Upper lobe of right lung (tissue), 1 donor: Measurements from ENCODE around the gene SNAPC2. TPM values are rescaled to one million over a fixed set of nuclear protein-coding genes. Genes with fewer than 3 reads are reported as not detected.

Experiments
- ATAC-seq: fragments of 200-7000 bp; cut with Tn5 transposase; one replicate; pipeline ENCODE4 v1.9.1; 2020; ENCODE audit warnings: mild to moderate bottlenecking, moderate library complexity
- DNase-seq: peaks from one replicate; pipeline ENCODE4 v3.0.0-alpha.2; 2020
- H3K27ac ChIP-seq: fragments of 200-600 bp; one replicate; pipeline ENCODE4 v1.8.0; 2022
- H3K27me3 ChIP-seq: fragments of 200-600 bp; one replicate; pipeline ENCODE4 v1.8.0; 2022; ENCODE audit warnings: mild to moderate bottlenecking
- H3K36me3 ChIP-seq: fragments of 200-600 bp; one replicate; pipeline ENCODE4 v1.8.0; 2022
- H3K4me1 ChIP-seq: fragments of 200-600 bp; one replicate; pipeline ENCODE4 v1.8.0; 2022
- H3K4me3 ChIP-seq: fragments of 200-600 bp; one replicate; pipeline ENCODE4 v1.8.0; 2022; ENCODE audit warnings: mild to moderate bottlenecking
- H3K9me3 ChIP-seq: fragments of 200-600 bp; one replicate; pipeline ENCODE4 v1.8.0; 2022
- CTCF ChIP-seq: fragments of 200-600 bp; IDR thresholded peaks from one replicate; pipeline ENCODE4 v1.8.0; 2022; ENCODE audit warnings: antibody characterized with exemption
- intact Hi-C: fragments of 100-400 bp; cut with DNase I; formaldehyde crosslinking; loops from one replicate; pipeline ENCODE4 v1.11.0; 2022
- total RNA-seq: library from RNA; stranded (reverse); fragmentation: NEBNext Ultra II Directional; extraction: Animal tissue kit (Norgen Biotek cat#: 25700); gene quantifications from one replicate; pipeline ENCODE4 v1.2.1, GENCODE V29; 2021
- donor health status: DM: no; HTN: yes; CAD: no; lungs with severe emphysema.

SNAPC2 gene
- total RNA-seq, 1 donor from 2014 or later: 28.9 TPM

- Histone ChIP-seq H3K4me1 (no peaks in the 10 kb centered on the region), H3K4me3 (no peak overlapping the region), H3K36me3 (peaks cover 92% of the 10 kb centered on the region), H3K27me3 (no peaks in the 10 kb centered on the region), H3K9me3 (no peaks in the 10 kb centered on the region), H3K27ac (no peak overlapping the region)
- ATAC-seq (no peak), DNase-seq (no peak)
- TF ChIP-seq CTCF: no peak
- intact Hi-C loops: no loop called here
These were observed 14.6 kb downstream of the SNAPC2 start for GRCh38 chr19:7934766-7935165.

DNA sequence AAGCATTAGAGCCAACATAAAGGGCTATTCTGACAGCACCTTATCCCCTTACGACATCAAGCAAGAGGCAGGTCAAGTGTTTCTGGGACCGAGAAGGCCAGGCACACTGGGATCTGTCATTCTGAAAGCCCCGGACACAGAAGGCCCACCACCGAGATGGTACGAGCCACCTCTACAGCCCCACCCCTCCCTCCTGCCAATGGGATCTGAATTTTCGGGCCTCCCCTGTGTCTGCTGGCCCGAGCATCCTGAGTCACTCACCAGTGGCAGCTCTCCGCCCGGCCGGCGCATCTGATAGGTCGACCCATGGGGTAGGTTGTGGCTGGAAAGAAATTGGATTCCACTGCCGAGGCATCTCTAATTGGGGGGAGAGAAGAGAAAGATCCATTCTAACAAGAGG is 20.7 kb downstream of the SNAPC2 start:
- intact Hi-C loops: loop anchor here (10.0 kb wide), 1 partner anchor 314 kb away; no protein-coding TSS in a partner anchor
- Histone ChIP-seq H3K36me3 (peaks cover 48% of the 10 kb centered on the region), H3K4me3 (no peak overlapping the region), H3K4me1 (peaks cover 12% of the 10 kb centered on the region), H3K27ac (no peak overlapping the region), H3K27me3 (no peaks in the 10 kb centered on the region), H3K9me3 (no peaks in the 10 kb centered on the region)
- no peak for ATAC-seq
- DNase-seq: no peak
- no peak for TF ChIP-seq CTCF

- H3K4me1 ChIP-seq: peaks cover 12% of the 10 kb centered on the region
- H3K27me3 ChIP-seq: no peaks in the 10 kb centered on the region
- no peak for TF ChIP-seq CTCF
- no peaks in the 10 kb centered on the region for H3K9me3 ChIP-seq
- no peak for ATAC-seq
- peaks cover 36% of the 10 kb centered on the region for H3K36me3 ChIP-seq
- intact Hi-C loops: loop anchor here (10.0 kb wide), 1 partner anchor 313 kb away; no protein-coding TSS in a partner anchor
- DNase-seq: no peak
- H3K27ac ChIP-seq: no peak overlapping the region
- no peak overlapping the region for H3K4me3 ChIP-seq
These were observed 21.9 kb downstream of the SNAPC2 start for GRCh38 chr19:7941895-7942596.

GRCh38 chr19:7942981-7943443 is 22.9 kb downstream of the SNAPC2 start:
- no peak for DNase-seq
- Histone ChIP-seq H3K27me3 (no peaks in the 10 kb centered on the region), H3K4me1 (peaks cover 12% of the 10 kb centered on the region), H3K27ac (peak overlapping the region; percentile 98), H3K9me3 (no peaks in the 10 kb centered on the region), H3K36me3 (peaks cover 26% of the 10 kb centered on the region), H3K4me3 (peak overlapping the region; percentile 92)
- intact Hi-C loops: loop anchor here (10.0 kb wide), 1 partner anchor 312 kb away; no protein-coding TSS in a partner anchor
- ATAC-seq: no peak
- TF ChIP-seq CTCF: no peak

- Histone ChIP-seq H3K4me3 (peak within 1 kb of the TSS; percentile 92), H3K27ac (peak within 1 kb of the TSS; percentile 98), H3K4me1 (peaks cover 12% of the 10 kb centered on the region), H3K36me3 (peaks cover 22% of the 10 kb centered on the region), H3K27me3 (no peaks in the 10 kb centered on the region), H3K9me3 (no peaks in the 10 kb centered on the region)
- ATAC-seq (peak; percentile 99), DNase-seq (peak; percentile 99)
- intact Hi-C loops: loop anchor here (10.0 kb wide), 1 partner anchor 311 kb away; no protein-coding TSS in a partner anchor
- no peak for TF ChIP-seq CTCF
These were observed 23.5 kb downstream of the SNAPC2 start, which contains the start of gene TIMM44 for GRCh38 chr19:7943444-7944176. Gene TIMM44, minus strand, starts transcription at chr19:7943666. Its CDS starts 15 bp downstream, at chr19:7943651.
